ENCODE measurements around the gene EIF3B.
"Not testable (repeated sequence)": the region's sequence is repeated elsewhere in the genome, so short reads cannot be mapped to it uniquely, and the experiment has no call there.

- not testable (repeated sequence) for TF ChIP-seq CTCF, POLR2A (IDR thresholded peaks at IDR 0.05)
Measured at GRCh38 chr7:2390020-2390816, 35.6 kb downstream of the EIF3B start.

Data from adrenal gland (tissue), 5 donors.